GM12892 (cell line): ENCODE data around the gene CCNK.

Experiments used
- POLR2A ChIP-seq: IDR thresholded peaks from 2 replicates; pipeline ENCODE4 v1.6.1; 2011; ENCODE audit warnings: low read depth, low read length, control low read depth
- POLR2AphosphoS5 ChIP-seq: IDR thresholded peaks from 2 replicates; pipeline ENCODE4 v1.6.1; 2011; ENCODE audit warnings: low read depth, low read length, control low read depth

DNA sequence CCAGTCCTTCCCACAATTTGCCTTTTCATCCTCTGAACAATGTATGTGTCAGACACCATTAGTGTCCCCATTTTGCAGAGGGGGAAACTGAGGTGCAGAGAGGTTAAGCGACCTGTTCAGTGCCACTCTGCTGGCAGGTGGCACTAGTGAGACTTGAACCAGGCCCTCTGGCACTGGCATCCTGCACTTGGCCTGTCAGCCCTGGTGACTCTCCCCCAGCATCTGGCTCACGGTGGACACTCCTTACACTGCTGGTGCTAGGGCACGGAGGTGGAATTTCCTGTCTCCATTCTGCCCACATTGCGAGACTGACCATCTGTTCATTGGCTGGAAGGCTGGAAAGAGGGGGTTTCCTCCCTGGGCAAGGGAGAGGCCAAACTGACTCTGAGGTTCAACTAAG is 48.7 kb downstream of the CCNK start:
- TF ChIP-seq POLR2AphosphoS5 (no peak), POLR2A (no peak)
